CD4-positive, alpha-beta T cell (primary cell): Measurements from ENCODE around the gene REPIN1. TPM values are rescaled to one million over a fixed set of nuclear protein-coding genes. Genes with fewer than 3 reads are reported as not detected.

Experiments
- ATAC-seq: fragments of 200-7000 bp; cut with Tn5 transposase; one replicate; pipeline ENCODE4 v1.10.0; 2022; ENCODE audit warnings: mild to moderate bottlenecking; ENCODE audit not compliant: poor library complexity
- CTCF ChIA-PET: fragments of 350-600 bp; sonication (Branson Sonifier 250); formaldehyde crosslinking; loops from one replicate; lab custom pipeline; 2021; ENCODE audit warnings: antibody characterized with exemption, inconsistent platforms; lab: Charles Lee
- POLR2A ChIA-PET: fragments of 350-600 bp; sonication (Branson Sonifier 250); formaldehyde crosslinking; loops from one replicate; lab custom pipeline; 2021; ENCODE audit warnings: antibody characterized with exemption, inconsistent platforms; lab: Charles Lee
- DNase-seq, 14 experiments: peaks; one replicate each; pipeline ENCODE4 v3.0.0-alpha.2; 2013 to 2020; ENCODE audit warnings: mixed read lengths in 2 of 14
- H3K27ac ChIP-seq, 2 donors: one replicate each; pipeline versions ENCODE4 v1.5.1 to v1.7.0; 2013; ENCODE audit warnings: low read length in 2 of 2, low read depth in 1 of 2, mild to moderate bottlenecking in 1 of 2
- H3K27me3 ChIP-seq, 2 experiments: 1 replicate in 1 of 2; 2 replicates in 1 of 2; pipeline versions ENCODE4 v1.6.1 to v1.7.0; 2013; ENCODE audit warnings: low read length in 2 of 2, control low read depth in 1 of 2, mild to moderate bottlenecking in 1 of 2, moderate library complexity in 1 of 2; ENCODE audit not compliant: insufficient read depth in 2 of 2, control insufficient read depth in 1 of 2
- H3K36me3 ChIP-seq: one replicate; pipeline ENCODE4 v1.6.1; 2013; ENCODE audit warnings: low read length, control low read depth; ENCODE audit not compliant: insufficient read depth
- H3K4me1 ChIP-seq: one replicate; pipeline ENCODE4 v1.6.1; 2013; ENCODE audit warnings: low read length, control low read depth; ENCODE audit not compliant: insufficient read depth
- H3K4me3 ChIP-seq: one replicate; pipeline ENCODE4 v1.5.1; 2013; ENCODE audit warnings: mild to moderate bottlenecking, low read length, moderate library complexity
- H3K9me3 ChIP-seq, 2 experiments: 1 replicate in 1 of 2; 2 replicates in 1 of 2; pipeline versions ENCODE4 v1.6.1 to v1.7.0; 2013; ENCODE audit warnings: low read length in 2 of 2, mild to moderate bottlenecking in 2 of 2, control low read depth in 1 of 2, moderate library complexity in 1 of 2; ENCODE audit not compliant: control insufficient read depth in 1 of 2, insufficient read depth in 1 of 2
- H3K27ac Mint-ChIP-seq: one replicate; pipeline ENCODE4 v1.8.0; 2020; ENCODE audit warnings: mixed read lengths
- H3K27me3 Mint-ChIP-seq: one replicate; pipeline ENCODE4 v1.8.0; 2021; ENCODE audit warnings: mixed read lengths
- H3K36me3 Mint-ChIP-seq: one replicate; pipeline ENCODE4 v1.8.0; 2021; ENCODE audit warnings: low read depth, mixed read lengths
- H3K4me1 Mint-ChIP-seq: one replicate; pipeline ENCODE4 v1.8.0; 2021; ENCODE audit warnings: low read depth, mixed read lengths
- H3K4me3 Mint-ChIP-seq: one replicate; pipeline ENCODE4 v1.8.0; 2020; ENCODE audit warnings: mild to moderate bottlenecking, mixed read lengths
- H3K9me3 Mint-ChIP-seq: one replicate; pipeline ENCODE4 v1.8.0; 2020; ENCODE audit warnings: mixed read lengths
- CTCF ChIP-seq: fragments of 200-600 bp; IDR thresholded peaks from one replicate; pipeline ENCODE4 v1.8.0; 2022; ENCODE audit warnings: antibody characterized with exemption, mild to moderate bottlenecking
- intact Hi-C, 2 experiments: fragments of 100-400 bp; cut with DNase I in 1 of 2; cut with micrococcal nuclease in 1 of 2; formaldehyde crosslinking; loops; one replicate each; pipeline versions ENCODE4 v1.15.1 to v1.9.0; 2023 to 2025; cut with DNase I, micrococcal nuclease
- total RNA-seq, 174 experiments: library from RNA in 2 of 174; stranded (reverse) in 2 of 174; gene quantifications; one replicate each; pipeline ENCODE4 v1.2.3 and lab custom pipeline; 2021 to 2026

The REPIN1 gene
- total RNA-seq, 2 experiments from 2014 or later = 58.2 to 59.8 TPM

- DNase-seq (no peak), ATAC-seq (no peak)
- Histone ChIP-seq H3K4me1 (no peaks in the 10 kb centered on the region), H3K36me3 (peaks cover 15% of the 10 kb centered on the region), H3K27ac (no peak overlapping the region), H3K4me3 (no peak overlapping the region), H3K27me3 (peaks cover 6% of the 10 kb centered on the region in 2 experiments), H3K9me3 (no peaks in the 10 kb centered on the region)
- POLR2A ChIA-PET = no interaction called here
- CTCF ChIA-PET = no interaction called here
- no peaks in the 10 kb centered on the region for H3K9me3 Mint-ChIP-seq
- H3K27me3 Mint-ChIP-seq = peaks cover 9% of the 10 kb centered on the region
- H3K4me3 Mint-ChIP-seq = no peak overlapping the region
- no peak overlapping the region for H3K27ac Mint-ChIP-seq
- intact Hi-C loops = no loop called here
- H3K4me1 Mint-ChIP-seq = no peaks in the 10 kb centered on the region
- TF ChIP-seq CTCF = no peak
- peaks cover 15% of the 10 kb centered on the region for H3K36me3 Mint-ChIP-seq
These were observed 33.4 kb upstream of the REPIN1 start for GRCh38 chr7:150335108-150335773.

DNA sequence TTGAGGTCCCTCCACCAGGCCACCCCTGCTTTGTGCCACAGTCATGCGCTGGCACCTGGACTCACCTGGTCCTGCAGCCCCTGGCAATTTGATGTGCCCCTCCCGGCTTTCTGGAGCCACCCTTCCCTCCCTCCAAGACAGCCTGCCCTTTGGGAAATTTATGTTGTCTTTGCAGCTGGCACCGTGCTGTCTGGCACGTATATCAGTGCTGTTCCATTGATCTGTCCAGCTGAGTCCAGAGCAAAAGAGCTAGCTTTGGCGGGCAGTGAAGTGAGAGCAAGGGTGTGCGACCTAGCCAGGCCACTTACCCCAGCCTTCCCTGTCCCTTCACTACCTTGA lies 32.9 kb upstream of the REPIN1 start:
- Mint-ChIP-seq H3K9me3 (no peaks in the 10 kb centered on the region), H3K4me3 (no peak overlapping the region), H3K36me3 (peaks cover 14% of the 10 kb centered on the region), H3K27me3 (peaks cover 9% of the 10 kb centered on the region), H3K27ac (no peak overlapping the region), H3K4me1 (no peaks in the 10 kb centered on the region)
- intact Hi-C loops = no loop called here
- Histone ChIP-seq H3K4me1 (peaks cover 1% of the 10 kb centered on the region), H3K36me3 (peaks cover 10% of the 10 kb centered on the region), H3K9me3 (no peaks in the 10 kb centered on the region), H3K4me3 (no peak overlapping the region), H3K27ac (no peak overlapping the region), H3K27me3 (peaks cover 9% of the 10 kb centered on the region in 2 experiments)
- DNase-seq (no peak), ATAC-seq (no peak)
- ChIA-PET CTCF (no interaction called here), POLR2A (no interaction called here)
- TF ChIP-seq CTCF = no peak

GRCh38 chr7:150336746-150337145 lies 31.9 kb upstream of the REPIN1 start:
- Histone ChIP-seq H3K9me3 (no peaks in the 10 kb centered on the region), H3K27ac (no peak overlapping the region), H3K27me3 (peaks cover 15% of the 10 kb centered on the region in 2 experiments), H3K36me3 (peaks cover 5% of the 10 kb centered on the region), H3K4me3 (no peak overlapping the region), H3K4me1 (peaks cover 6% of the 10 kb centered on the region)
- intact Hi-C loops = no loop called here
- ATAC-seq (no peak), DNase-seq (no peak)
- TF ChIP-seq CTCF = no peak
- Mint-ChIP-seq H3K27ac (no peak overlapping the region), H3K4me3 (no peak overlapping the region), H3K9me3 (no peaks in the 10 kb centered on the region), H3K36me3 (peaks cover 5% of the 10 kb centered on the region), H3K4me1 (no peaks in the 10 kb centered on the region), H3K27me3 (peaks cover 10% of the 10 kb centered on the region)
- POLR2A ChIA-PET = no interaction called here
- CTCF ChIA-PET = no interaction called here
